ENCODE results near the gene PREP. TPM values are rescaled to one million over a fixed set of nuclear protein-coding genes. Genes with fewer than 3 reads are reported as not detected.

Gene PREP
- total and polyA plus RNA-seq, 2 of the 8 experiments (the other 6 are each of a cell fraction or from before 2014, with no cell fraction given) = 26.8 to 70.0 TPM

DNA sequence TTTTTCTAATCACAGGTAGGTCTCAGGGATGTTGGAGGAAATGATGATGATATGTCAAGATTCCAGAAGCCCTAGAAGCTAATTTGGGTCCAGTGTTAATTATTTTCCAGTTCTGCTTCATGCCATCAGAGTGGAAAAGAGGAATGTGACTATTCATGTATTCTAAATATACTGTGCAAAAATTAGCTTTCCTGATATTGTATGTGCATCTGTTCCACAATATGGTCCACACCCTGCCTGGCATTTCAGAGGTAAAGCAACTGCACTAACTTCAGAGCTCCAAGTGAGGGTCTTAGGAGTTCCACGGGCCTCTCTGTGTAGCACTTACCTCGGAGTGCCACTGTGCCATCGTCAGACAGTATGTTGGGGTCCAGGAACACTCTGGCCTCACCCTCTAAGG lies 27.1 kb downstream of the PREP start (continued):
- TF ChIP-seq, protein P1, sequence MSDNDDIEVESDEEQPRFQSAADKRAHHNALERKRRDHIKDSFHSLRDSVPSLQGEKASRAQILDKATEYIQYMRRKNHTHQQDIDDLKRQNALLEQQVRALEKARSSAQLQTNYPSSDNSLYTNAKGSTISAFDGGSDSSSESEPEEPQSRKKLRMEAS (IDR thresholded peaks at IDR 0.05) = no peak
- TF ChIP-seq, protein P2, sequence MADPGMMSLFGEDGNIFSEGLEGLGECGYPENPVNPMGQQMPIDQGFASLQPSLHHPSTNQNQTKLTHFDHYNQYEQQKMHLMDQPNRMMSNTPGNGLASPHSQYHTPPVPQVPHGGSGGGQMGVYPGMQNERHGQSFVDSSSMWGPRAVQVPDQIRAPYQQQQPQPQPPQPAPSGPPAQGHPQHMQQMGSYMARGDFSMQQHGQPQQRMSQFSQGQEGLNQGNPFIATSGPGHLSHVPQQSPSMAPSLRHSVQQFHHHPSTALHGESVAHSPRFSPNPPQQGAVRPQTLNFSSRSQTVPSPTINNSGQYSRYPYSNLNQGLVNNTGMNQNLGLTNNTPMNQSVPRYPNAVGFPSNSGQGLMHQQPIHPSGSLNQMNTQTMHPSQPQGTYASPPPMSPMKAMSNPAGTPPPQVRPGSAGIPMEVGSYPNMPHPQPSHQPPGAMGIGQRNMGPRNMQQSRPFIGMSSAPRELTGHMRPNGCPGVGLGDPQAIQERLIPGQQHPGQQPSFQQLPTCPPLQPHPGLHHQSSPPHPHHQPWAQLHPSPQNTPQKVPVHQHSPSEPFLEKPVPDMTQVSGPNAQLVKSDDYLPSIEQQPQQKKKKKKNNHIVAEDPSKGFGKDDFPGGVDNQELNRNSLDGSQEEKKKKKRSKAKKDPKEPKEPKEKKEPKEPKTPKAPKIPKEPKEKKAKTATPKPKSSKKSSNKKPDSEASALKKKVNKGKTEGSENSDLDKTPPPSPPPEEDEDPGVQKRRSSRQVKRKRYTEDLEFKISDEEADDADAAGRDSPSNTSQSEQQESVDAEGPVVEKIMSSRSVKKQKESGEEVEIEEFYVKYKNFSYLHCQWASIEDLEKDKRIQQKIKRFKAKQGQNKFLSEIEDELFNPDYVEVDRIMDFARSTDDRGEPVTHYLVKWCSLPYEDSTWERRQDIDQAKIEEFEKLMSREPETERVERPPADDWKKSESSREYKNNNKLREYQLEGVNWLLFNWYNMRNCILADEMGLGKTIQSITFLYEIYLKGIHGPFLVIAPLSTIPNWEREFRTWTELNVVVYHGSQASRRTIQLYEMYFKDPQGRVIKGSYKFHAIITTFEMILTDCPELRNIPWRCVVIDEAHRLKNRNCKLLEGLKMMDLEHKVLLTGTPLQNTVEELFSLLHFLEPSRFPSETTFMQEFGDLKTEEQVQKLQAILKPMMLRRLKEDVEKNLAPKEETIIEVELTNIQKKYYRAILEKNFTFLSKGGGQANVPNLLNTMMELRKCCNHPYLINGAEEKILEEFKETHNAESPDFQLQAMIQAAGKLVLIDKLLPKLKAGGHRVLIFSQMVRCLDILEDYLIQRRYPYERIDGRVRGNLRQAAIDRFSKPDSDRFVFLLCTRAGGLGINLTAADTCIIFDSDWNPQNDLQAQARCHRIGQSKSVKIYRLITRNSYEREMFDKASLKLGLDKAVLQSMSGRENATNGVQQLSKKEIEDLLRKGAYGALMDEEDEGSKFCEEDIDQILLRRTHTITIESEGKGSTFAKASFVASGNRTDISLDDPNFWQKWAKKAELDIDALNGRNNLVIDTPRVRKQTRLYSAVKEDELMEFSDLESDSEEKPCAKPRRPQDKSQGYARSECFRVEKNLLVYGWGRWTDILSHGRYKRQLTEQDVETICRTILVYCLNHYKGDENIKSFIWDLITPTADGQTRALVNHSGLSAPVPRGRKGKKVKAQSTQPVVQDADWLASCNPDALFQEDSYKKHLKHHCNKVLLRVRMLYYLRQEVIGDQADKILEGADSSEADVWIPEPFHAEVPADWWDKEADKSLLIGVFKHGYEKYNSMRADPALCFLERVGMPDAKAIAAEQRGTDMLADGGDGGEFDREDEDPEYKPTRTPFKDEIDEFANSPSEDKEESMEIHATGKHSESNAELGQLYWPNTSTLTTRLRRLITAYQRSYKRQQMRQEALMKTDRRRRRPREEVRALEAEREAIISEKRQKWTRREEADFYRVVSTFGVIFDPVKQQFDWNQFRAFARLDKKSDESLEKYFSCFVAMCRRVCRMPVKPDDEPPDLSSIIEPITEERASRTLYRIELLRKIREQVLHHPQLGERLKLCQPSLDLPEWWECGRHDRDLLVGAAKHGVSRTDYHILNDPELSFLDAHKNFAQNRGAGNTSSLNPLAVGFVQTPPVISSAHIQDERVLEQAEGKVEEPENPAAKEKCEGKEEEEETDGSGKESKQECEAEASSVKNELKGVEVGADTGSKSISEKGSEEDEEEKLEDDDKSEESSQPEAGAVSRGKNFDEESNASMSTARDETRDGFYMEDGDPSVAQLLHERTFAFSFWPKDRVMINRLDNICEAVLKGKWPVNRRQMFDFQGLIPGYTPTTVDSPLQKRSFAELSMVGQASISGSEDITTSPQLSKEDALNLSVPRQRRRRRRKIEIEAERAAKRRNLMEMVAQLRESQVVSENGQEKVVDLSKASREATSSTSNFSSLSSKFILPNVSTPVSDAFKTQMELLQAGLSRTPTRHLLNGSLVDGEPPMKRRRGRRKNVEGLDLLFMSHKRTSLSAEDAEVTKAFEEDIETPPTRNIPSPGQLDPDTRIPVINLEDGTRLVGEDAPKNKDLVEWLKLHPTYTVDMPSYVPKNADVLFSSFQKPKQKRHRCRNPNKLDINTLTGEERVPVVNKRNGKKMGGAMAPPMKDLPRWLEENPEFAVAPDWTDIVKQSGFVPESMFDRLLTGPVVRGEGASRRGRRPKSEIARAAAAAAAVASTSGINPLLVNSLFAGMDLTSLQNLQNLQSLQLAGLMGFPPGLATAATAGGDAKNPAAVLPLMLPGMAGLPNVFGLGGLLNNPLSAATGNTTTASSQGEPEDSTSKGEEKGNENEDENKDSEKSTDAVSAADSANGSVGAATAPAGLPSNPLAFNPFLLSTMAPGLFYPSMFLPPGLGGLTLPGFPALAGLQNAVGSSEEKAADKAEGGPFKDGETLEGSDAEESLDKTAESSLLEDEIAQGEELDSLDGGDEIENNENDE (IDR thresholded peaks at IDR 0.05; ENCODE audit: insufficient replicate concordance, low read length) = no peak
- no peak for TF ChIP-seq FOSL1 (IDR thresholded peaks at IDR 0.05; ENCODE audit: insufficient read depth, low read depth, low read length)

Measured in H1 (cell line).